Measurements from ENCODE around the gene CA10. TPM values are rescaled to one million over a fixed set of nuclear protein-coding genes. Genes with fewer than 3 reads are reported as not detected.

The CA10 gene
- total and polyA plus RNA-seq, 2 of the 4 experiments (the other 2 are of a cell fraction), result not detected

GRCh38 chr17:52064791-52065211 lies 93.7 kb downstream of the CA10 start:
- no peak overlapping the region for H3K9ac ChIP-seq (ENCODE audit: low read depth, low read length)
- DNase-seq (no peak), ATAC-seq (ENCODE audit: low read depth) (no peak)
- CTCF ChIA-PET, result no interaction called here
- H4K20me1 ChIP-seq (ENCODE audit: insufficient read depth, low read length), result no peaks in the 10 kb centered on the region
- H2BK15ac ChIP-seq (ENCODE audit: low read depth, low read length), result no peak overlapping the region
- no peak overlapping the region for H2BK120ac ChIP-seq (ENCODE audit: low read depth, low read length)
- H3K56ac ChIP-seq (ENCODE audit: extremely low read depth, insufficient read depth, low read length), result no peak overlapping the region
- H3K4me2 ChIP-seq (ENCODE audit: low read depth, low read length), result no peak overlapping the region
- H3K4ac ChIP-seq (ENCODE audit: low read depth, low read length), result no peak overlapping the region
- H2AK9ac ChIP-seq (replicated peaks; ENCODE audit: low read depth, low read length, poor library complexity), result no peak overlapping the region
- H3K79me1 ChIP-seq (ENCODE audit: low read depth in 1 of 2, low read length in 2 of 2), result no peaks in the 10 kb centered on the region
- H3K18ac ChIP-seq (ENCODE audit: low read depth, low read length), result no peak overlapping the region
- H3K14ac ChIP-seq (replicated peaks; ENCODE audit: low read depth, low read length), result no peak overlapping the region
- H2AK5ac ChIP-seq (ENCODE audit: low read depth, low read length), result no peak overlapping the region
- H3K4me3 ChIP-seq (ENCODE audit: insufficient read depth, low read depth, low read length), result no peak overlapping the region
- in situ Hi-C loops (cut with MboI; ENCODE audit: low sequenced_read_pairs) (no loop called here), dilution Hi-C loops (cut with HindIII; ENCODE audit: low sequenced_read_pairs, unreplicated experiment) (no loop called here), intact Hi-C loops (cut with micrococcal nuclease) (no loop called here)
- no peak overlapping the region for H2AFZ ChIP-seq (replicated peaks; ENCODE audit: low read length, poor library complexity)
- TF ChIP-seq USF2 (IDR thresholded peaks at IDR 0.05; ENCODE audit: low read depth, low read length), result no peak
- TF ChIP-seq RCOR1 (IDR thresholded peaks at IDR 0.05; ENCODE audit: insufficient replicate concordance, low read length), result no peak
- TF ChIP-seq CHD1 (IDR thresholded peaks at IDR 0.05; ENCODE audit: low read depth, low read length), result no peak
- no peak for TF ChIP-seq MXI1 (IDR thresholded peaks at IDR 0.05; ENCODE audit: borderline replicate concordance, low read depth, low read length)
- H3K9me3 ChIP-seq (ENCODE audit: control insufficient read depth, insufficient read depth, low read length), result peaks cover 9% of the 10 kb centered on the region
- no peak overlapping the region for H2BK5ac ChIP-seq (ENCODE audit: low read depth, low read length, poor library complexity, severe bottlenecking)
- no peak overlapping the region for H3K23ac ChIP-seq (ENCODE audit: low read depth, low read length)
- no TSS peak for BruUV-seq (replicated peaks)
- no peaks in the 10 kb centered on the region for H3K9me1 ChIP-seq (ENCODE audit: insufficient read depth, low read length)
- no peak overlapping the region for H4K8ac ChIP-seq (ENCODE audit: low read depth in 2 of 2, low read length in 2 of 2)
- no peaks in the 10 kb centered on the region for H3K4me1 ChIP-seq (ENCODE audit: control insufficient read depth, insufficient read depth, low read length)
- no peak overlapping the region for H3K27ac ChIP-seq (ENCODE audit: insufficient read depth, low read length)
- WGBS, 2 experiments (ENCODE audit: extremely low coverage in 2 of 2, insufficient read length in 1 of 2), result 29% methylated on average over 1 of the region's 2 CpGs; no CpG with 5 or more reads in 1 of the 2 experiments
- no peak overlapping the region for H4K91ac ChIP-seq (ENCODE audit: insufficient read depth, low read depth, low read length)
- no peak overlapping the region for H2BK20ac ChIP-seq (ENCODE audit: low read depth, low read length)
- POLR2A ChIA-PET (ENCODE audit: unreplicated experiment), result no interaction called here
- no peaks in the 10 kb centered on the region for H3K27me3 ChIP-seq (ENCODE audit: control insufficient read depth, insufficient read depth, low read length)
- H3K36me3 ChIP-seq (ENCODE audit: control insufficient read depth, insufficient read depth, low read length), result no peaks in the 10 kb centered on the region
- no peak overlapping the region for H4K5ac ChIP-seq (ENCODE audit: low read depth, low read length)
